ENCODE results near the gene UBA3. TPM values are rescaled to one million over a fixed set of nuclear protein-coding genes. Genes with fewer than 3 reads are reported as not detected.

Gene UBA3
- 35.3 and 57.5 TPM in 2 replicates for total RNA-seq (2014; rRNA removed; shearing (Covaris generic))

DNA sequence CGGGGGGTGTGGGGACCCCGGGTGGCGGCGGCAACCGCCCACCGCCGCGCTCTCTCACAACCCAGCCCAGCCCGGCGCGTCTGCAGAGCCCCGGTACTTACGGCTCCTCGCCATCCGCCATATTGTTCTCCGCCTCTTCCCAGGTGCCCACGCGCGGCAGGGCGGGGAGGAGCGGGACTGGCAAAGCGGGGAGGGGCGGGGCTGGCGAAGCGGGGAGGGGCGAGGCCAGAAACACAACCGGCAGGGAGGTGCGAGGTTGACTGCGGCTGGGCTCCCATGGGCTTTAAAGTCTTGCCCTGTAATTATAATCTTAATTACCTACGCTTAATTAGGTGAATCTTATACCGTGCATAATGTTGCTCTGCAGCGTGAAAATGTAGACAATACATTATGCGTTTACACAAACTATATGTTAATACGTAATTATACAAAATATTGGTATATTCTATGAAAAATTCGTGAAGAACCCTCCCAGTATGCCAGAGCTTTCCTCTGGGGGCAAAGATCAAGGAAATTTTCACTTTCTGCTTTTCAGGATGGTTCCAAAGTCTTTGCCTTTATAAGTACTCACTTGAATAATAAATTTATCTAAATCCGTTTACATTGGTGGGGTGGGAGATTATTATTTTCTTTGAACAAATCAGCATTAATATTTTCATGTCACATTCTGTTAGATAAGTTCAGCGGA is at the start of gene UBA3:
UBA3 (minus strand) TSS at position 133 of the 688 bp plus-strand sequence; CDS start at position 121, 12 bp downstream.
- peak; percentile 65 for DNase-seq (ENCODE audit: low spot score)

- DNase-seq (ENCODE audit: low spot score): peak; percentile 7
Measured at GRCh38 chr3:69129531-69129930, 49.4 kb upstream of the UBA3 start.

GRCh38 chr3:69128509-69128908 is 48.3 kb upstream of the UBA3 start:
- DNase-seq (ENCODE audit: low spot score): no peak

GRCh38 chr3:69126999-69127398 is 46.8 kb upstream of the UBA3 start:
- DNase-seq (ENCODE audit: low spot score): no peak

DNA sequence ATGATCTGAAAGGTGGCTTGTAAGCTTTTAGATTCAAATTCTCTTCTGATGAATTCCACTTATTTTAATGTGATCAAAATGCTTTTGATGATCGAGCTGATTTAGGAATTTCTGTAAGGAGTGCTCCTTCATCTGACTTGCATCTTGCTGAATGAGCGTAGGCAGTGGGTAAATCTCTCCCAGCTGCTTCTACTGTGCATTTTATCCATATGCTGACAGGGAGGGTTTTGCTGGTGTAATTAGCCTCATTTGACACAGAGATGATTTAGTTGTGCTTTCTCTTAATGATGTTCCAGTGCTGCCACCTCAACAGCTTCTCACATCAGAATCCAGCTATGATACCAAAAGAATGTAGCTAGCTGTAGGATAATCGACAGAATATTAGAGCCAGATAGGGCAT is 46.1 kb upstream of the UBA3 start:
- DNase-seq (ENCODE audit: low spot score): no peak

- DNase-seq (ENCODE audit: low spot score): no peak
Measured at GRCh38 chr3:69122403-69122802, 42.2 kb upstream of the UBA3 start, which contains the start of gene LMOD3. TSS of gene LMOD3 (minus strand) at chr3:69122595. CDS start at chr3:69122386, 209 bp downstream.

DNA sequence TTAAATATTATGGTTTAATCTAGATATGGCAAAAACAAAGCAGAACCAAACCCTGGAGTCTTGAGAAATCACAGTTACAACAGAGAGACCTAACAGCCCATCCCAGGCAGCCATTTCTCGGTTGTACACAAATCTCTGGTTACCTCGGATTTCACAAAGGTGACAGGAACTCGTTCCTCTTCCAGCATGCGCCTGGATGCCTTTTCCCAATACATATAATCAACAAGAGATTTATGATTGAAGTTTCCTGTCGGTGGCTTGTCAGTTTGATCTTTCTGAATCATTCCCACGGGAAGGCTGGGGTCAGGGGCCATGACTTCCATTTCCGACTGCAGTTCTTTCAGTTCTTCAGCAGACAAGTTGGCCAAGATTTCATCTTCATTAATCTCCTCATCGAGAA is 41.8 kb upstream of the UBA3 start:
- DNase-seq (ENCODE audit: low spot score): no peak

DNA sequence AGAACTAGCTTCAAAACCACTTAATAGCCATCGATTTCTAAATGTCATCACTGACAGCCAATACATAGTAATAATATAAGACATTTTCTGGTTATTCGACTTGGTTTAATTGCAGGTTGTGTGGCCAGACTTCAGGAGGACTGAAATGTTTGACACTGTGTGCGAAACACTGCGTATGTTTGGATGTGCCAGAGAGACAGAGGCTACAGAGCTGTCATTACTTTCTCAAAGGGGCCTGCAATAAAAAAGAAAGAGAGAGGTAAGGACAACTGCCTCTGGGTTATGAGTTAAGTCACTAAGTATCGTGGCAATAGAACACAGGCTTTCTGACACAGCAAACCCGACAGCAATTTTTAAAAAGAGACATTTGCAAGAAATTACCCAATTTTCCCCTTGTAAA is 41.3 kb upstream of the UBA3 start:
- no peak for DNase-seq (ENCODE audit: low spot score)

DNA sequence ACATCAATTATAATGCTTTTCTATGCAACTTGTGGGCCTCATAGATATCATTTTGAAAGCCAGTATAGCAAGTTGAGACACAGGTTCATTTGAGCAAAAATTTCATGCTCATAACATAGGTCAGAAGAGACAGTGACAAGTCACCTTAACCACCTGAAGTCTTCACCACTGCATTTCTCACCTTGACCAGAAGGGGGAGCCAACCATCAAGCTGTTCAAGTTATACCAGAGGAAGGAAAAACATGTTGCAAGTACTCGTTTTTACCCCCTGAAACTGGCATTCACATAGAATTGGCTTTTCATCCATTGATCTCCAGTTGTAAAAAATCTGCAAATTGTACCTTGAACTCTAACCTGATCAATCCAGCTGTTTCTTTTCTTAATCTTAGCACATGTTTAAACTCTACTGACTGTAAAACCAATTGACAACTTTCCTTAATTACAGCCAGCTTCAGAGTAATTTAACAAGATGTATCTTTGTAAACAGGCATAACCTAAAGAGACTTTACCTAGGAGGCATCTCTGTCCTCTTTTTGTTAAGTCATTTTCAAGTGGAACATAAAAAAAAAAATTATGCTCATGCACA is 40.8 kb upstream of the UBA3 start:
- peak; percentile 54 for DNase-seq (ENCODE audit: low spot score)

GRCh38 chr3:69119681-69120080 is 39.5 kb upstream of the UBA3 start:
- no peak for DNase-seq (ENCODE audit: low spot score)

DNA sequence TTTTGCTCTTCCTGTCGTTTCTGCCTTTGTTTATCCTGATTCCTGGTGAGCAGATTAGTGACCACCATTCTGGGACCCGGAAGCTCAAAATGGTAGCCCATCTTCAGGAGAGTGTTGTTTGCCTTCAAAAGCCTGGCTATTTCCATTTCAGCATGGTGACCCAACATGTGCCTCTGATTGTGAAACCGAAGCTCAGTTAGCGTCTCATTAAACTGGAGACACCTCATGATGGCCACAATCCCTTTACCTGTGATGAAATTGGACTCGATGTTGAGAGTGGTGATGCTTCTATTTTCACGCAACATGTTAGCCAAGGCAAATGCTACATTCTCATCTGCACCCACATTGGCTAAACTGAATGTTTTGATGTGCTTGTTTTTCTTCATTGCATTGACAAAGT is 39.0 kb upstream of the UBA3 start:
- DNase-seq (ENCODE audit: low spot score): no peak

DNA sequence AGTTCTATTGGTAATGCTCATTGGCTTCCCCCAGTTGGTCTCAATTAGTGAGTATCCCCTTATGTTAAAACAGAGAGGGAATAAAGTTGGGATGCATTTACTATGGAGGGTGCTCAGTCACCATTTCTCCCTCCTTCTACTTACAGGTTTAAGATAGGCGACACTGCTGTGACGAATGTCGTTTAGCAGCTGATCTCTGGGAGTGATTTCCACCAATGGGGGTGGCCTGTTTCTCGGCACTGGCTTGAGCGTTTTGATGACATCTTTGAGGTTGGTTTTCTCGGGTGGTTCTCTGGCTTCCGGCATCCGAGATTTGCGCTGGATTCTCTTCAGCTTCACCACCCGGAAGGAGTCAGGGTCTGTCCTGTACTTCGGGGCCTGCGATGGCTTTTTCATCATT is 38.4 kb upstream of the UBA3 start:
- DNase-seq (ENCODE audit: low spot score): no peak

DNA sequence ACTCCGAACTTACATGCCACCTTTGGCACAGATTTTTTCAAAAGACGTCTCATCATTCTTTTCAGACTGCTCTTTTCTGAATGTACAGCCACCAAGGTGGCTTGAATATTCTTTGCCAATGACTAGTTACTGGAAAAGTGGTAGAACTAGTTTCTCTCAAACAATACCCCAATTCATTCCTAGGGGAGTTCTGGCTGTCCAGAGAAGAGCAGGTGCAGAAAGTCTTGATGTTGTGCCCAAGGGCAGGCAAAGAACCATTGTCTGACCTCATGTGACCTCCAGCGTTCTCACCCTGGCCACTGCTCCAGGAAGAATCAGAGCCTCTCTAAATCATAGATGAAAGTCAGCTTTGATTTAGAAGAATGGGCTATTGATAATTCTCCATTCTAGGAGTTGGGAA is 36.7 kb upstream of the UBA3 start:
- no peak for DNase-seq (ENCODE audit: low spot score)

GRCh38 chr3:69116162-69116561 is 36.0 kb upstream of the UBA3 start:
- no peak for DNase-seq (ENCODE audit: low spot score)

- DNase-seq (ENCODE audit: low spot score): no peak
Measured at GRCh38 chr3:69115731-69116130, 35.6 kb upstream of the UBA3 start.

DNA sequence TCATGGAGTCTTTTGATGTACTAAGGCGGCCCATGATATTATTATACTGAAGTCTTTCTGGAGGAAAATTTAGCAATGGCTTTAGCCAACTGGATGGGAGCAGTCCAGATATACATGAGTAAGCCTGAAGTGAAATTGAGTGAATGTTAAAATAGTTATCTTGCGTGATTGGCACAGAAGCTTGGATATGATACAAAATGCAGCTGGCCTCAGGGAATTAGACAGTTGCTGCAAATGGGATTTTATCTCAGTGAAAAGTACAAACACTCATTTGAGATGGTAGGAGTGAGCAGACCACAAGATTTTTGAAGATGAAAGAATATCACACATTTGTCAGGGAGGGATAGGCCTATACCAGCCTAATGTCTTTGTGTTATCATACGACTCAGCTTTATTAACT is 33.4 kb upstream of the UBA3 start:
- DNase-seq (ENCODE audit: low spot score): no peak

DNA sequence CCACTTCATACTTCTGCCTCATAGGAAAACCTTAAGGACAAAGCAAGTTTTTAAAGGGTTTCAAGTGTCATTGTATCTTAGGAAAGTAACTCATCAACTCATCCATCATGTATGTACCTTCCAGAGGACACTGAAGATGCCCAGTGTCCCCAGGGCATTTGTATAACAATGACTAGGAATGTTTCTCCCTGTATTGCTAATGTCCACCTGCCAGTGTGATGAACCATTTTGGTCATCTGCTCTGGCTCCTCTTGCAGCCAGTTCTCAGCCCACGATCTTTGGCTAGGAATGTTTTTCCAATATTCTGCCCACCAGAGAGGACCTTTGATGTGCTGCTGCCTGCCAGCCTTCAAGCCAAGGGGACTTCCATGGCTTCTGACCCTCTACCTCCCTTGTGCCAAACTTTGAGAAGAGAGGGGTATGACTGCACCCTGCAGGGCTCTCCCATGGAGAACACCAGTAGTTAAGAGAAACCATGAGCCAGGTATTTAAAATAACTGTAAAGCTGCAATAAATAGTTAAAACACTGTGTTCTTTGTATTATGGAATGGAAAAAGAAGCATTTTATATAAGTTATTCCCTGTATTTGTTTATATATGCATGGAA is 30.9 kb upstream of the UBA3 start:
- DNase-seq (ENCODE audit: low spot score): no peak

DNA sequence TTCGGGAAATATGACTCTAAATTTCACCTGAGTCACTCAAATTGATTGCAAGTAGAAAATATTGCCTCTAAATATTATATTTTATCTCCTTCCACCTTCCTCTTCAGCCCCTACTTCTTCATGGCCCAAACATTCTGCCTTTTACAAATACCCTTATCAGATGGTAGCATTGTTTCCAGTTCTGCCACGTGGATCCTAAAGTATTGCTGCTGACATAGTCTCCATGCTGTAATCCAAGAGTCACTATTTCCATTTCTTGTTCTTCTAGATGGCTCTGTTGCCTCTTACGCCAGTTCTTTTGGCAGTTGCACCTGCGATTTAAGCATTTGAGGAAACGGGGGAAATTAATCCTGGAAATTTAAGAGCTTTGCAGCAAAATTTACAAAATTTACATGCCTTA is 28.6 kb upstream of the UBA3 start:
- DNase-seq (ENCODE audit: low spot score): no peak

GRCh38 chr3:69107841-69108240 is 27.7 kb upstream of the UBA3 start:
- DNase-seq (ENCODE audit: low spot score): no peak

- DNase-seq (ENCODE audit: low spot score): no peak
Measured at GRCh38 chr3:69105320-69105719, 25.2 kb upstream of the UBA3 start.

DNA sequence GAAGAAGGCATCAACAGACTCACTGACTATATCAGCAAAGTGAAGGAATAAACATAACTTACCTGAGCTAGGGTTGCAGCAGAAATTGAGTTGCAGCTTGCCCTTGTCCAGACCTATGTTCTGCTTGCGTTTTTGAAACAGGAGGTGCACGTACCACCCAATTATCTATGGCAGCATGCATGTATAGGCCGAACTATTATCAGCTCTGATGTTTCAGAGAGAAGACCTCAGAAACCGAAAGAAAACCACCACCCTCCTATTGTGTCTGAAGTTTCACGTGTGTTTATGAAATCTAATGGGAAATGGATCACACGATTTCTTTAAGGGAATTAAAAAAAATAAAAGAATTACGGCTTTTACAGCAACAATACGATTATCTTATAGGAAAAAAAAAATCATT is 24.4 kb upstream of the UBA3 start:
- DNase-seq (ENCODE audit: low spot score): no peak

GRCh38 chr3:69103123-69103522 is 23.0 kb upstream of the UBA3 start:
- no peak for DNase-seq (ENCODE audit: low spot score)

DNA sequence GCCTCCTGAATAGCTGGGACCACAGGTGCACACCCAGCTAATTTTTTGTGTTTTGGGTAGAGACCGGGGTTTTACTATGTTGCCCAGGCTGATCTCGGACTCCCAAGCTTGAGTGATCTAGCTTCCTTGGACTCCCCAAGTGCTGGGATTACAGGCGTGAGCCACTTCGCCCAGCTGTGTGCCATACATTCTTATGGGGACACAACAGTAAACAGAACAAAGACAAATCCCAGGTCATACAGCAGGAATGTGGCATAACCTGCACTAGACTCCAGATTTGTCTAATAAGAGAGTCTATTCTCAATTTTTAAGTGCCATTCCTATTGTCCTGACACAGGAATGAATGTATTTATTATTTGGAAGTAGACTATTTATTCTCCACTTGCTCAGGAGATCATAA is 22.2 kb upstream of the UBA3 start:
- DNase-seq (ENCODE audit: low spot score): no peak
